Prostate gland (tissue), 2 donors: ENCODE measurements around the gene SEC24C.
"Not testable (repeated sequence)": the region's sequence is repeated elsewhere in the genome, so short reads cannot be mapped to it uniquely, and the experiment has no call there.

Source experiments
- POLR2A ChIP-seq: fragments of 450-650 bp; IDR thresholded peaks from one replicate; pipeline ENCODE4 v1.6.1; 2016; ENCODE audit warnings: antibody characterized with exemption, mild to moderate bottlenecking
- POLR2AphosphoS5 ChIP-seq: sonication (generic); formaldehyde crosslinking; IDR thresholded peaks from one replicate; pipeline ENCODE4 v1.6.1; 2017; ENCODE audit warnings: antibody characterized with exemption
- TF ChIP-seq, protein P1 (sequence below), 4 experiments: fragments of 200-600 bp in 2 of 4; fragments of 450-650 bp in 2 of 4; sonication (generic) in 2 of 4; IDR thresholded peaks; 1 replicate in 3 of 4; 2 replicates in 1 of 4; pipeline ENCODE4 v1.5.1; 2016 to 2019; ENCODE audit warnings: antibody characterized with exemption in 4 of 4, mild to moderate bottlenecking in 2 of 4, moderate library complexity in 2 of 4

DNA sequence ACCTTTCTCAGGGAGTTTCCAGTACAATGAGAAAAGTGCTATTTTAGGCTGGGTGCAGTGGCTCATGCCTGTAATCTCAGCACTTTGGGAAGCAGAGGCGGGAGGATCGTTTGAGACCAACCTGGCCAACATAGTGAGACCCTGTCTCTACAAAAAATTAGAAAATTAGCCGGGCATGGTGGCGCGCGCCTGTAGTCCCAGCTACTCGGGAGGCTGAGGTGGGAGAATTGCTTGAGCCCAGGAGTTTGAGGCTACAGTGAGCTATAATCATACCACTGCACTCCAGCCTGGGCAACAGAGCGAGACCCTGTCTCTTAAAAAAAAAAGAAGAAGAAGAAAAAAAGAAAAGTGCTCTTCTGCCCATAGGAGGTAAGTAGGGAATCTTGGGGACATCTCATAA is 51.9 kb downstream of the SEC24C start:
- TF ChIP-seq, protein P1, sequence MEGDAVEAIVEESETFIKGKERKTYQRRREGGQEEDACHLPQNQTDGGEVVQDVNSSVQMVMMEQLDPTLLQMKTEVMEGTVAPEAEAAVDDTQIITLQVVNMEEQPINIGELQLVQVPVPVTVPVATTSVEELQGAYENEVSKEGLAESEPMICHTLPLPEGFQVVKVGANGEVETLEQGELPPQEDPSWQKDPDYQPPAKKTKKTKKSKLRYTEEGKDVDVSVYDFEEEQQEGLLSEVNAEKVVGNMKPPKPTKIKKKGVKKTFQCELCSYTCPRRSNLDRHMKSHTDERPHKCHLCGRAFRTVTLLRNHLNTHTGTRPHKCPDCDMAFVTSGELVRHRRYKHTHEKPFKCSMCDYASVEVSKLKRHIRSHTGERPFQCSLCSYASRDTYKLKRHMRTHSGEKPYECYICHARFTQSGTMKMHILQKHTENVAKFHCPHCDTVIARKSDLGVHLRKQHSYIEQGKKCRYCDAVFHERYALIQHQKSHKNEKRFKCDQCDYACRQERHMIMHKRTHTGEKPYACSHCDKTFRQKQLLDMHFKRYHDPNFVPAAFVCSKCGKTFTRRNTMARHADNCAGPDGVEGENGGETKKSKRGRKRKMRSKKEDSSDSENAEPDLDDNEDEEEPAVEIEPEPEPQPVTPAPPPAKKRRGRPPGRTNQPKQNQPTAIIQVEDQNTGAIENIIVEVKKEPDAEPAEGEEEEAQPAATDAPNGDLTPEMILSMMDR (IDR thresholded peaks at IDR 0.05): not testable (repeated sequence)
- not testable (repeated sequence) for TF ChIP-seq POLR2A, POLR2AphosphoS5
